Measurements from ENCODE around the gene GLYAT.
"Not testable (repeated sequence)": the region's sequence is repeated elsewhere in the genome, so short reads cannot be mapped to it uniquely, and the experiment has no call there.

Gene GLYAT

DNA sequence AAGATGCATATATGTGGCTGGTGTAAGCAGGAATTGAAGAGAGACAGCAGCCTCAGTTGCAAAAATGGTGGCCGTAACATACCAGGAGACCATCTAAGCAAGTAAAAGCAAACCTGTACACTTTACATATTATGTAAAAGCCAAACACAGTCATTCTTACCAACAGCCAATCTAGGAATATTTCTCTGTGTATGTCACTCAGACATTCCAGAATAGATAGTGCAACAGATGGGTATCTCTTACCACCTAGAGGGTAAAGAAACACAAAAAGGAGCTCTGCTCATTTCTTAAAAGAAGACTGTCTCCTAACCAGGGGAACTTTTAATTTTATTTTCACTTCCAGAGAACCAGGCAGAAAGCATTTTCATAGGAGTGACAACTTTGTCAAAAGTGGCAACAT is 38.7 kb downstream of the GLYAT start:
- no peak overlapping the region for H3K27ac ChIP-seq
- no peak for TF ChIP-seq ZFX (IDR thresholded peaks at IDR 0.05; ENCODE audit: borderline replicate concordance)
- TF ChIP-seq, protein P1, sequence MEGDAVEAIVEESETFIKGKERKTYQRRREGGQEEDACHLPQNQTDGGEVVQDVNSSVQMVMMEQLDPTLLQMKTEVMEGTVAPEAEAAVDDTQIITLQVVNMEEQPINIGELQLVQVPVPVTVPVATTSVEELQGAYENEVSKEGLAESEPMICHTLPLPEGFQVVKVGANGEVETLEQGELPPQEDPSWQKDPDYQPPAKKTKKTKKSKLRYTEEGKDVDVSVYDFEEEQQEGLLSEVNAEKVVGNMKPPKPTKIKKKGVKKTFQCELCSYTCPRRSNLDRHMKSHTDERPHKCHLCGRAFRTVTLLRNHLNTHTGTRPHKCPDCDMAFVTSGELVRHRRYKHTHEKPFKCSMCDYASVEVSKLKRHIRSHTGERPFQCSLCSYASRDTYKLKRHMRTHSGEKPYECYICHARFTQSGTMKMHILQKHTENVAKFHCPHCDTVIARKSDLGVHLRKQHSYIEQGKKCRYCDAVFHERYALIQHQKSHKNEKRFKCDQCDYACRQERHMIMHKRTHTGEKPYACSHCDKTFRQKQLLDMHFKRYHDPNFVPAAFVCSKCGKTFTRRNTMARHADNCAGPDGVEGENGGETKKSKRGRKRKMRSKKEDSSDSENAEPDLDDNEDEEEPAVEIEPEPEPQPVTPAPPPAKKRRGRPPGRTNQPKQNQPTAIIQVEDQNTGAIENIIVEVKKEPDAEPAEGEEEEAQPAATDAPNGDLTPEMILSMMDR (IDR thresholded peaks at IDR 0.05): no peak

DNA sequence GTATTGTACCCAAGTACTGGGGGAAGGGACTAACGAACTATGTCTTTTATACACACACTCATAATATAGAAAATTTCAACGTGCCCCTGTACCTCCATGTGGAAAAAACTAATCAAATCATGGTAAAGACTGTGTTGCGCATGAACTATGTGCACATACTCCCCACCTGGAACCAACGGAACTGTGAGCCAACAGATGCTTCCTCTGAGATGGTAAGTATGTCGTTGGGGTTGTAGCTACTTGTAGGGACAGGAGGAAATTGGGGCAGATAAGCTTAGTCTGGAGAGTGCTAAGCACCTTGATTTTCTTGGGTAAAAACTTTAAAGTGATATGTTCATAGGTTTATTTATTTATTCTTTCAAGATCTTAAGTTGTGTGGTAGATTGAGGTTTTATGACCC is 40.1 kb downstream of the GLYAT start:
- TF ChIP-seq ZFX (IDR thresholded peaks at IDR 0.05; ENCODE audit: borderline replicate concordance): no peak
- no peak overlapping the region for H3K27ac ChIP-seq

DNA sequence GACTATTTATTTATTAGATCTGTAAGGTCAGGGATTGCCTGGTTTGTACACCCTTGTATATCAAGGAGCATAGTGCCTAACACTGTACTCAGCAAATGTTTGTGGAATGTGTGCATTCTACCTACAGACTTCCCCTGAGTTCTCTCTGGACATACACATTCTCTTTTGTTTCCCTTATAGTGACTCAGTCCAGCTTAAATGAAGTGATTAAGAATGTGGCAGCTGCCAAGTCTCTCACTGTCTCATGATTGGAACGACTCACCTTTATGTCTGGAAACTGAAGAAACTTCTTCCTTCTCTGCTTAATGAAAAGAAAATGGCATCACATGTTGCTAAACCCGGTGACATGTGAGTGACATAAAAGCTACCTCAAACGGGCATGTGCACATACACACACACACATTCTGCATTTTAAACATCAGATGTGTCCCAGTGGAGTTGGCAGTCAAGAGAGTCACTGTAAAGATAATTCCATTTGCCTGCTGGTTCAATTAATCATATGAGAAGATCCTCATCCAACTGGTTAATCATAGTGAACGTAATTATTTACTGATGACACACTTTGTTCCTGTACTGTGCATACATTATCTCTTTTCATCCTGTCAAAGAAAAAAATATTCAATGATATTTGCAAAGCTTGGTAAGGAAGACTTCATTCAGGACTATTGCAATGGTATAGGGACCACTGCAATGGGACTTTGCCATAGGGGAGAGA is 42.8 kb downstream of the GLYAT start:
- H3K27ac ChIP-seq: no peak overlapping the region
- TF ChIP-seq, protein P1 (IDR thresholded peaks at IDR 0.05): no peak
- TF ChIP-seq ZFX (IDR thresholded peaks at IDR 0.05; ENCODE audit: borderline replicate concordance): no peak

DNA sequence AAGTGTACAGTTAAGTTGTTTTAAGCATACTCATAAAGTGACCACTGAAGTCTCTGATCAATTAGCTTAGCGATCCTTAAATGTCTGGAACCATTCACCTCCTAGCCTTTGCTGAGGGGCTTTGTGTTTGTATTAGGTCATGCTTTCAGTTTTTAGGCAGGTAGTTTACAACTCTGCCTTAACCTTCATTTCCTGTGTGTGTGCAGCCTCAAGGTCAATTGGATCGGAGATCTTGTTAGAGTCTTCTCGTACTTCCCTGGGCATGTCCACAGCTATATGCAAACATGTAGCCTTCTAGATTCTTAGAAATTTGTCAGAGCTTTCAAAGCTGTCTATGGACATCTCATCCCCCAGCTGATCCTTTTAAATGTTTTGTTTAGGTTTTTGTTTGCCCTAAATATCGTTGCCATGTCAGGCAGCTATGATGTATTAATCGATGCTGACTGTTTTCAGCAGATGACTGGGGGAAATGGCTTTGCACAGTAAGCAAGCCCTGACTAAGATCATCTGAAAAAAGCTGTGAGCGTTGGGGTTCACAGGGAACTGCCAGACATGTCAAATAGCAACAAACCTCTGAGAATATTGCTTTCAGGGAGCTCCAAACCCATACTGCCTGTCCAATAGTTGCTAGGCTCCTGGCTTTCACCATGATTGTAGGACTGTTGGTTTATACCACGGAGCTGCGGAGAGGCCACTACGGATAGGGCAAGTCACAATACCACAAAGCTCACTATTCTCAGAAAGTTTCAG is 45.6 kb downstream of the GLYAT start:
- no peak overlapping the region for H3K27ac ChIP-seq
- TF ChIP-seq, protein P1 (IDR thresholded peaks at IDR 0.05): no peak
- no peak for TF ChIP-seq ZFX (IDR thresholded peaks at IDR 0.05; ENCODE audit: borderline replicate concordance)

DNA sequence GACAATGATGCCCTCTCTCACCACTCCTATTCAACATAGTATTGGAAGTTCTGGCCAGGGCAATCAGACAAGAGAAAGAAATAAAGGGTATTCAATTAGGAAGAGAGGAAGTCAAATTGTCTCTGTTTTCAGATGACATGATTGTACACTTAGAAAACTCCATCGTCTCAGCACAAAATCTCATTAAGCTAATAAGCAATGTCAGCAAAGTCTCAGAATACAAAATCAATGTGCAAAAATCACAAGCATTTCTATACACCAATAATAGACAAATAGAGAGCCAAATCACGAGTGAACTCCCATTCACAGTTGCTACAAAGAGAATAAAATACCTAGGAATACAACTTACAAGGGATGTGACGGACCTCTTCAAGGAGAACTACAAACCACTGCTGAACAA is 49.1 kb downstream of the GLYAT start:
- H3K27ac ChIP-seq: not testable (repeated sequence)

DNA sequence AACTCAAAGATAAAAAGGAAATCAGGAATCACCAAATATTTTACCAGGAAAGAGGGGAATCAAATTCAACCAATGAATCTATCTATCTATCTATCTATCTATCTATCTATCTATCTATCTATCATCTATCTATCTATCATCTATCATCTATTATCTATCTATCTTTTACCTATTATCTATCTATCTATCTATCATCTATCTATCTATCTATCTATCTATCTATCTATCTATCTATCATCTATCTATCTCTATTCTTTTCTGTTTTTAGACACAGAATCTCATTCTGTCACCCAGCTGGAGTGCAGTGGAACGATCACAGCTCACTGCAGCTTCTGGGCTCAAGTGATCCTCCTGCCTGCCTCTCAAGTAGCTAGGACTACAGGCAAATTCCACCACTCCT is 54.2 kb downstream of the GLYAT start:
- not testable (repeated sequence) for H3K27ac ChIP-seq

DNA sequence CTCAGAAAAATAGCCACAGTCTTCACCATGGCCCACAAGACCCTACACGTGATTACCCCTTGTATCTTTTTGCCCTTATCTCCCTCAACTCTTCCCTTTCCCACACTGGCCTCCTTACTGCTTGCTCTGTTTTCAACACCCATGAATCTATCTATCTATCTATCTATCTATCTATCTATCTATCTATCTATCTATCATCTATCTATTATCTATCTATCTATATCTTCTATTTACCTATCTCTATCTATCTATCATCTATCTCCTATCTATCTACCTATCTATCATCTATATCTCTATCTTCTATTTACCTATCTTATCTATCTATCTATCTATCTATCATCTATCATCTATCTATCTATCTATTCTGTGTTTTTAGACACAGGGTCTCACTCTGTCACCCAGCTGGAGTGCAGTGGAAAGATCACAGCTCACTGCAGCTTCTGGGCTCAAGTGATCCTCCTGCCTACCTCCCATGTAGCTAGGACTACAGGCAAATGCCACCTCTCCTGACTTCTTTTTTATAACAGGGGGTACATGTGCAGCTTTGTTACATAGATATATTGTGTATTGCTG is 55.1 kb downstream of the GLYAT start:
- TF ChIP-seq ZFX (IDR thresholded peaks at IDR 0.05; ENCODE audit: borderline replicate concordance): no peak
- TF ChIP-seq, protein P1 (IDR thresholded peaks at IDR 0.05): no peak
- no peak overlapping the region for H3K27ac ChIP-seq

DNA sequence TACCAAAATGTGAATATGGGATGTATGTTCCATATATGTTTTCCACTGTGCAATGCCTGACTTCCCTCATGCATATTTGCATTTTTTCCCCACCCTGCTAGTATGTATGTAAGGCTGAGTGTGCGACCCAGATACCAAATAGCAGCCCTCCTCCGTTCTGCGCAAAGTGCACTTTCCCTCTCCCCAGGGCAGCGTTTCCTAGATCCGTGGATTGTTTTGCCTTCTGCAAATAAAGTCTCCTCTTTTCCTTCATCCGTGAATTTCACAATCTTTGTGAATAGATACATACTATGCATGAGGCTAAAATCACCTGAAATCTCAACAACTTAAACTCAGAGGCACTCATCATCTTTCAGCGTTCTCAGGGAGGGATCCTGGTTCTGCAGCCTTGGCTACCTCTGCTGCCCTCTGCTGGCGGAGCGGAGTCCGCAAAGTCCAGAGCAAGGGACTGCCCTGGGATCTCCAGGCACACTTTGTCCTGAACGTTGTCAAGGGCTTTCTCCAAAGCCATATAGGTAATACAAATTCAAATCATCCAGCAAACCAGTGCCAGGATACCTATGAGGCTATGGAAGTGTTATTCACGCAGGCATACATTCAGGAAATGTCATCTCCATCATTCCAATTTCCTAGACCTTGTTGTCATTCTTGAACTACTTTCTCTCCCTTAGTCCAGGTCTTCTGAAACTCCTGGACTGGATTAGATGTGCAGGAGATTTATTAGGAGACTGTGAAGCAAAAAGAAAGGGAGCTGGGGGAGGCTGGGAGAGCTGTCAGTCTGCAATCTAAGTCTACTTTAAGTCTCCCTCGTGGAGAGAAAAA is 56.2 kb downstream of the GLYAT start:
- TF ChIP-seq ZFX (IDR thresholded peaks at IDR 0.05; ENCODE audit: borderline replicate concordance): no peak
- TF ChIP-seq, protein P1 (IDR thresholded peaks at IDR 0.05): peak; percentile 99
- H3K27ac ChIP-seq: no peak overlapping the region
